ENCODE data around the gene GLCCI1. TPM values are rescaled to one million over a fixed set of nuclear protein-coding genes. Genes with fewer than 3 reads are reported as not detected.

The GLCCI1 gene
- total and polyA plus RNA-seq, 2 donors (not counting 3 experiments of a cell fraction or from before 2014, with no cell fraction given), result 2.3 to 5.6 TPM

GRCh38 chr7:8086239-8086638, 117.6 kb downstream of the GLCCI1 start:
- intact Hi-C loops (cut with micrococcal nuclease), result no loop called here
- no TSS peak for BruUV-seq (replicated peaks)
- no peak overlapping the region for H3K4me2 ChIP-seq (ENCODE audit: insufficient read depth, low read length)
- no peak overlapping the region for H2AFZ ChIP-seq (ENCODE audit: low read depth, low read length)
- no peaks in the 10 kb centered on the region for H3K27me3 ChIP-seq (ENCODE audit: control insufficient read depth in 2 of 2, insufficient read depth in 2 of 2, low read length in 2 of 2)
- H3K4me3 ChIP-seq (replicated peaks in 1 of 3; ENCODE audit: insufficient read depth in 1 of 3, low read depth in 1 of 3, low read length in 3 of 3), result no peak overlapping the region
- H3K9ac ChIP-seq (replicated peaks; ENCODE audit: extremely low read depth, insufficient read depth, low read length), result no peak overlapping the region
- H3K79me2 ChIP-seq (ENCODE audit: control insufficient read depth, insufficient read depth, low read length), result no peaks in the 10 kb centered on the region
- no peak for DNase-seq (ENCODE audit: low read depth, low spot score)
- ChIA-PET POLR2A (no interaction called here), CTCF (interaction anchor here (0.7 to 1.3 kb wide), 2 partner anchors 15 to 93 kb away, joined by 3 read pairs; no protein-coding TSS in a partner anchor)
- H3K9me1 ChIP-seq (replicated peaks; ENCODE audit: control insufficient read depth, extremely low read depth, insufficient read depth, low read length), result no peaks in the 10 kb centered on the region
- dilution Hi-C loops (cut with MboI; ENCODE audit: extremely low pct_ligation_motif_present, low sequenced_read_pairs), result no loop called here
- H3K36me3 ChIP-seq (ENCODE audit: control insufficient read depth in 2 of 2, extremely low read depth in 1 of 2, insufficient read depth in 2 of 2, low read length in 2 of 2), result no peaks in the 10 kb centered on the region
- no peak for FAIRE-seq
- no peak for TF ChIP-seq POLR2AphosphoS5 (IDR thresholded peaks at IDR 0.05; ENCODE audit: insufficient read depth, low read depth, low read length)
- TF ChIP-seq MYC (IDR thresholded peaks at IDR 0.05; ENCODE audit: low read depth, low read length), result no peak
- TF ChIP-seq, protein P1, sequence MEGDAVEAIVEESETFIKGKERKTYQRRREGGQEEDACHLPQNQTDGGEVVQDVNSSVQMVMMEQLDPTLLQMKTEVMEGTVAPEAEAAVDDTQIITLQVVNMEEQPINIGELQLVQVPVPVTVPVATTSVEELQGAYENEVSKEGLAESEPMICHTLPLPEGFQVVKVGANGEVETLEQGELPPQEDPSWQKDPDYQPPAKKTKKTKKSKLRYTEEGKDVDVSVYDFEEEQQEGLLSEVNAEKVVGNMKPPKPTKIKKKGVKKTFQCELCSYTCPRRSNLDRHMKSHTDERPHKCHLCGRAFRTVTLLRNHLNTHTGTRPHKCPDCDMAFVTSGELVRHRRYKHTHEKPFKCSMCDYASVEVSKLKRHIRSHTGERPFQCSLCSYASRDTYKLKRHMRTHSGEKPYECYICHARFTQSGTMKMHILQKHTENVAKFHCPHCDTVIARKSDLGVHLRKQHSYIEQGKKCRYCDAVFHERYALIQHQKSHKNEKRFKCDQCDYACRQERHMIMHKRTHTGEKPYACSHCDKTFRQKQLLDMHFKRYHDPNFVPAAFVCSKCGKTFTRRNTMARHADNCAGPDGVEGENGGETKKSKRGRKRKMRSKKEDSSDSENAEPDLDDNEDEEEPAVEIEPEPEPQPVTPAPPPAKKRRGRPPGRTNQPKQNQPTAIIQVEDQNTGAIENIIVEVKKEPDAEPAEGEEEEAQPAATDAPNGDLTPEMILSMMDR (IDR thresholded peaks at IDR 0.05; ENCODE audit: extremely low read depth in 1 of 2, insufficient read depth in 1 of 2, low read depth in 1 of 2, low read length in 2 of 2), result no peak
- TF ChIP-seq, protein P2, sequence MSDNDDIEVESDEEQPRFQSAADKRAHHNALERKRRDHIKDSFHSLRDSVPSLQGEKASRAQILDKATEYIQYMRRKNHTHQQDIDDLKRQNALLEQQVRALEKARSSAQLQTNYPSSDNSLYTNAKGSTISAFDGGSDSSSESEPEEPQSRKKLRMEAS (IDR thresholded peaks at IDR 0.05; ENCODE audit: insufficient read depth, insufficient read length), result no peak
- no peak overlapping the region for H3K27ac ChIP-seq (ENCODE audit: insufficient read depth, low read depth, low read length)
- H3K9me3 ChIP-seq (replicated peaks; ENCODE audit: control insufficient read depth, insufficient read depth, low read length), result no peaks in the 10 kb centered on the region
- no peaks in the 10 kb centered on the region for H4K20me1 ChIP-seq (replicated peaks; ENCODE audit: control insufficient read depth, extremely low read depth, insufficient read depth, low read length)
- no peaks in the 10 kb centered on the region for H3K4me1 ChIP-seq (ENCODE audit: control insufficient read depth, extremely low read depth, insufficient read depth, low read length)
